Measurements from ENCODE around the gene COPE. TPM values are rescaled to one million over a fixed set of nuclear protein-coding genes. Genes with fewer than 3 reads are reported as not detected.
"Not testable (repeated sequence)": the region's sequence is repeated elsewhere in the genome, so short reads cannot be mapped to it uniquely, and the experiment has no call there.

COPE gene
- total RNA-seq, 1 donor from 2014 or later, result 54.6 TPM

- DNase-seq, result no peak
Measured at GRCh38 chr19:18940769-18941627, 21.8 kb upstream of the COPE start, which contains the start of gene HOMER3. TSS of gene HOMER3 (minus strand) at chr19:18941217. CDS start at chr19:18938982, 2,235 bp downstream.

DNA sequence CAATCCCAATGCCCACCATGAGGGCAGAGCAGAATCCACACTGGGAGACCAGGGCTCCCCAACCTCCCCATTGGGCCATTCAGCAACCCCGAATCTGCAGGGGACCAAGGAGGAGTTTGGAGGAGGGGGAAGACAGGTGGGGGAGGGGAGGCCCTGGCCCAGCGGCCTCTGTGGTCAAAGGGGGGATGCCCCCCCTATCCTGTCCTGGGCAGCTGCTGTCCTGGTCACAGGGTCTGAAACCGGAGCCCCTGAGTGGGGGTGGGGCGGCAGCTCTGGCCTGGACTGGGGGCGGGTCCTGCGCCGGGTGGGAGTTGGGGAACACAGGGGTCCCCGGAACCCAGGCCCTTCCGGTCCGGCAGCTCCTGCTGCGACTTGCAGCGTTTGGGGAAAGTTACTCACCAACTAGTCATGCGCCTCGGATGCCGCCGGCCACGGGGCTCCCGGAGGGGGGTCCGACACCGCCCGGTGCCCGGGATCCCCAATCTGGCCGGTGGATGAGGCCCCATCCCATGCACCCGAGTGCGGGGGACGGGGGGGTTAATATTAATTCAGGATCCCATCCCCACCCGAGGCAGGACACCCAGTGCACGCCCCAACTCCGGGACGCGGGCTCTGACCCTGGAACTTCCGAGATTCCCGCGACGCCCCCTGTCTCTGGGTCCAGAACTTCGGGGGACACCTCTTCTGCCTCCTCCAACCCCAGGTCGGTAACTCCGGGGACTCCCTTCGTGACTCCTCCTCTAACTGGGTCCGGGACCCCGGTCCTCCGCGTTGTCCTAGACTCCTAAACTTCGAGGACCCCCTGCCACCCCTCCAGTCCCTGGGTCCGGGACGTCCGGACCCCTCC, 21.0 kb upstream of the COPE start:
- DNase-seq, result no peak

- DNase-seq, result no peak
Measured at GRCh38 chr19:18939163-18939562, 20.0 kb upstream of the COPE start.

GRCh38 chr19:18933297-18933696, 14.1 kb upstream of the COPE start:
- no peak for DNase-seq

DNA sequence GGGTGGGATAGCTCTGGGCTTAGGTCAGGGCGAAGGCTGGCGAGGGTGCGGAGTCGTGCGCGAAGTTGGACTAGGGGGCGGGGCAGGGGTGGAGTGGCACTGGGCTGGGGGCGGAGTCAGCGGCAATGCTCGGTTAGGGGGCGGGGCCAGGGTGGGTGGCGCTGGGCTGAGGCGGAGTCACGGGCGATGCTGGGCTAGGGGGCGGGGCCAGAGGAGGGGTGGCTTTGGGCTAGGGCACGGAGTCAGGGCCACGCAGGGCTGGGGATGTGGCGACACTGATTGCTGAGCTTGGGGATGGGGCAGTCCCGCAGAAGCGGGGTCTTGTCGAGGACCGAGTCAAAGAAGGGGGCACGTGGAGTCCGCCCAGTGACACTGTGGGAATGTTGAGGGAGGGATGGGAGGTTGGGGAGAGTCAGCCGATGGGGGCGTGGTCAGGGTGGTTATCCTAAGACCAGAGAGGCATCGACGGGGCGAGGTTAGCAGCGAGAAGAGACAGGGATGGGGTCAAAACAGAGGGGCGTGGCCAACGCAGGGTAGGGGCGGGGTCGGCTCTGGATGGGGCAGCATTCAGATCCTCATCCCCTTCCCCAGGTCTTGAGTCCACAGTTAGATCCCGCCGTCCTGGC, 13.1 kb upstream of the COPE start:
- DNase-seq, result no peak

- no peak for DNase-seq
Measured at GRCh38 chr19:18931316-18932162, 12.4 kb upstream of the COPE start.

- DNase-seq, result no peak
Measured at GRCh38 chr19:18929311-18929710, 10.1 kb upstream of the COPE start.

DNA sequence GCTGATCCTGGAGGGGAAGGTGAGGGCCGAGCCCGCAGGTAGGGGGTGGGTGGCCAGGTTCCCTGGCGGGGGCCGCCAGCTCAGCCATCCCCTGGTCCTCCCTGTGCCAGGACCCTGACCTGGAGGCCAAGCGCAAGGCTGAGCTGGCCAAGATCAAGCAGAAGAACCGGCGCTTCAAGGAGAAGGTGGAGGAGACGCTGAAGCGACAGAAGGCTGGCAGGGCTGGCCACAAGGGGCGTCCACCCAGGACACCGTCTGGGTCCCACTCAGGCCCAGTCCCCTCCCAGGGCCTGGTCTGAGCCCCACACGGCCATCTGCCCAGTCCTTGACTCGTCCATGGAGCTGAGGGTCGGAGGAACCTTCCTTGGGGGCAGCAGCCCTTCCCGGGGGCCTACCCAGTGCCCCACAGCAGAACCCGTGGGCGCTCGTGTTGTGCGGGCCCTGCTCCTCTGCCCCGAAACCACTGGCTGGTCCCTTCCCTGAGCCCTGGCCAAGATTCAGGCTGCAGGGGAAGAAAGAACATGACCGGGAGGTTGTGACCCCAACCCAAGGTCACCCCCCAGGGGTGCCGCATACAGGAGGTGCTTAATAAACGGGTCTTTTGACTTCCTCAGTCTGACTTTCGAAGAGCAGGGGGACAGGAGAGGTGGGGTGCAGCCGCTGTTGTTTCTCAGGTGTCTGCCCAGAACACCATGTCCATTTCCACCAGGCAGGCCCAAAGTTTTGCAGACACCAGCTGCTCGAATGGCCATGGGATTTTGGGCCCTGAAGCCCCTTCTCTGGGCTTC, 9.0 kb upstream of the COPE start:
- DNase-seq, result no peak

GRCh38 chr19:18924684-18925213, 5.6 kb upstream of the COPE start:
- no peak for DNase-seq

- DNase-seq, result no peak
Measured at GRCh38 chr19:18922228-18922985, 3.2 kb upstream of the COPE start.

GRCh38 chr19:18921593-18921992, 2.4 kb upstream of the COPE start:
- DNase-seq, result no peak

DNA sequence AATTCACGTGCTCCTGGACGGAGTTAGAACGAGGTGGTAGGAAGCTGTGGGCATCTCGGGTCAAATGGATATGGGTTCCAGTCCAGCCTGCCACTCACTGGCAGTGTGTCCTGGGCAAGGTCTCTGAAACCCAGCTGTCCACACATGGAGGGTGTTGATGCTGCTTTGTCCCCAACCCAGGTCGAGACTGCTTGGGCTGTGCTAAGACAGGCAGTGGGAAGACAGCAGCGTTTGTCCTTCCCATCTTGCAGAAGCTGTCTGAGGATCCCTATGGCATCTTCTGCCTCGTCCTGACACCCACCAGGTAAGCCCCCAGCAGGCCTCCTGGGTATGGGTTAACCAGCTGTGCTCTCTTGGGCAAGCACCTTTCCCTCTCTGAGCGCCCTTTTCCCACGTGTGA, 1.2 kb upstream of the COPE start:
- DNase-seq, result no peak

DNA sequence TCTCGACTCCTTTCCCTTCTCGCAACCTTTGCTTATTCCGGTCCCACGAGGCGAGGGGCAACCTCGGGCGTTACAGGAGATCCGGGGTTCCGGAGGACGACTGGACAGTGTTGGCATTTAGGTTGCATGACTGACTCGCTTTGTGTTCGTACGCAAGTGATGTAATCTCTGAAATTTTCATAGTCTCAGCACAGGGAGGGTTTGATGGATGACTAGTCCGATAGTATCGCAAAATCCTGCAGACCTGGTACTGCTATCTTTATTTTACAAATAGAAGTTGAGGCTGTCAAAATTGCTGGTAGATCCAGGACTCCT, 670 bp upstream of the COPE start:
- no peak for DNase-seq

DNA sequence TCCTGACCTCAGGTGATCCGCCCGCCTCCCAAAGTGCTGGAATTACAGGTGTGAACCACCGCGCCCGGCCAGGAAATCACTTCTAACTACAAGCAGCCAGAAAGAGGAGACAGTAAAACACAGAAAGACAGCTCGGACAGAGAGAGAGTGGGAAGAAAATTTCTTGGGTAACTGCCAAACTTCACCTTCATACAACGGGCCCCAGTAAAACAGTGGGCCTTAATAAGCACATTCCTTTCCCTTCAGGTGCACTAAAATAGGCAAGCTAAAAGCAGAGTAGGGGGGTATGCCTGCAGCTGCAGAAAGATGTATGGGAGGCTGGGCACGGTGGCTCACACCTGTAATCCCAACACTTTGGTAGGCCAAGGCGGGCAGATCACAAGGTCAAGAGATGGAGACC, 1.6 kb downstream of the COPE start:
- DNase-seq, result not testable (repeated sequence)

DNA sequence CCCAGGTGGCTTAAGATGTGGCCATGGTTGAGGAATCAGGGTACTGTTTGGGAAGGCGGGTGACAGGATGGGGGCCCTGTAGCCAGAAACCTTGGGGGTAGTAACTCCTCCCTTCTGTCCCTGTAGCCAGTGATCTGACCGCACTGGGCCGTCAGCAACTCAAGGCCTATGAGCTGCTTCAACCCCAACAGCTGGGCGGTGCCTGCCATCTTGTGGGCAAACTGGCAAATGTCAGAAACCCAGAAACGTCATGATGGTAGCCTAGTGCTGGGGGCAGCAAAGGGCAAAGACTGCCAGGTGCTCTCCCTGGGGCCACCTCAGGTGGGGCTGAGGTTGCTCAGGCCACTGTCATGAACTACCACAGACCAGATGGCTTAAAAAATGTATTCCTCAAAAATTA, 3.5 kb downstream of the COPE start:
- no peak for DNase-seq

DNA sequence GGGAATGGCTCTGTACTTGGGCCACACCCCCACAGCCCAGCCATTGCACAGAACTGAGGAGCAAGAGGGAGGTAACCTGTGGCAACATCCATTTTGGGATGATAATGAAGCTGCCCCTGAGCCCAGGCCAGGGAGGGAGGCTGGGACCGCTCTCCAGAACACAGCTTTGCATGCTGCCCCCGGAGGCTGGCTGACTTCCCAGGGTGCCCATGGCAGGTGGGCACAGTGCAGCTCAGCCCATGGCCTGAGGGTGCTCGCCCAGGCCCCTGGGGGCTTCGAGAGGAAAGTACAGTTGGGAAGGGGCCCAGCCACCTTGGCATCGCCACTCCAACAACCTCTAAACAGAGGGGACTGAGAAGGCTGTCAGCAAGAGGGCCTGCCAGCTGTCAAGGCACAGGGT, 5.7 kb downstream of the COPE start:
- DNase-seq, result no peak

DNA sequence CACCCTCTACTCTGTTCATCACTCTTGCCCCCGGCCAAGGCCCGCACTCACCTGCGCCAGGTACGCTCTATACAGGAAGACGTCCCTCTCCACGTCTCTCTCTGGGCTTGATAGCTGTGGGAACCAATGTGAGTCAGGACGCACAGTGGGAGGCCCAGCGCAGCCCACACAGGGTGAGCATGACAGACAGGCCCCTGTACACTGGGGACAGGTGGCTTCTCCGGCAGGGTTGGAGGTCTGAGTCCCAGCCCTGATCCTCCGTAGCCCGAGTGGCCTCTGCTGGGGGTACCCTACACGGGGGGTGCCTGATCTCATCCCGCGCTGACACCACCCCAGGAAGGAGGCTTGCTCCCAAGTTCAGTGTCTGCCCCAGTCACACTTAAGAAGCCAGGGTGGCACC, 6.3 kb downstream of the COPE start:
- no peak for DNase-seq

GRCh38 chr19:18910801-18911436, 8.3 kb downstream of the COPE start:
- no peak for DNase-seq

- no peak for DNase-seq
Measured at GRCh38 chr19:18910010-18910409, 9.2 kb downstream of the COPE start.

Data from skin of body (tissue), 2 donors.